Endothelial cell of umbilical vein (primary cell): ENCODE data around the gene KRTAP10-2.

Experiments used
- POLR2AphosphoS5 ChIP-seq: IDR thresholded peaks from 2 replicates; pipeline ENCODE4 v1.6.1; 2012; ENCODE audit warnings: low read depth, mild to moderate bottlenecking, control low read depth, low read length, moderate library complexity; ENCODE audit not compliant: insufficient read depth
- TF ChIP-seq, protein P1 (sequence below), 2 donors: IDR thresholded peaks; 1 replicate in 1 of 2; 2 replicates in 1 of 2; pipeline ENCODE4 v1.5.1; 2011; ENCODE audit warnings: low read length in 2 of 2, mild to moderate bottlenecking in 2 of 2, moderate library complexity in 2 of 2, control low read depth in 1 of 2, inconsistent platforms in 1 of 2, low read depth in 1 of 2; ENCODE audit not compliant: insufficient read depth in 1 of 2; ENCODE audit errors: extremely low read depth in 1 of 2
- TF ChIP-seq, protein P2 (sequence below): IDR thresholded peaks from 2 replicates; pipeline ENCODE4 v1.6.1; 2011; ENCODE audit not compliant: insufficient read depth, insufficient read length

DNA sequence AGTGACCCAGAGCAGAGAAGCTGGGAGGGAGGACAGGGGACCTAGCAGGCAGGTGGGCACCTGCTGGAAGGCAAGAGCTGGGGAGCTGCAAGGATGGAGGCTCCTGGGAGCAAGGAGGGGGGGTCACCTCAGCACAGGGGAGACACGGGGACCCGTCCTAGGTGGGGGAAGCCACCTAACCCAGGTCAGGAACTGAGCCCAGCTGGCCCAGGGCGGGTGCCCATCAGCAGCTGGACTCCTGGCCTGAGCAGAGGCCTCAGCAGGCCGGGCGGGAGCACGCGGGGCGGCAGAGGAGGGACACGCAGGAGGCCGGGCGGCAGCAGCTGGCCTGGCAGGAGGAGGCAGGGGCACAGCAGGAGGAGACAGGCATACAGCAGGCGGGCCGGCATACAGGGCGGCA, 12.3 kb downstream of the KRTAP10-2 start:
- TF ChIP-seq, protein P1, sequence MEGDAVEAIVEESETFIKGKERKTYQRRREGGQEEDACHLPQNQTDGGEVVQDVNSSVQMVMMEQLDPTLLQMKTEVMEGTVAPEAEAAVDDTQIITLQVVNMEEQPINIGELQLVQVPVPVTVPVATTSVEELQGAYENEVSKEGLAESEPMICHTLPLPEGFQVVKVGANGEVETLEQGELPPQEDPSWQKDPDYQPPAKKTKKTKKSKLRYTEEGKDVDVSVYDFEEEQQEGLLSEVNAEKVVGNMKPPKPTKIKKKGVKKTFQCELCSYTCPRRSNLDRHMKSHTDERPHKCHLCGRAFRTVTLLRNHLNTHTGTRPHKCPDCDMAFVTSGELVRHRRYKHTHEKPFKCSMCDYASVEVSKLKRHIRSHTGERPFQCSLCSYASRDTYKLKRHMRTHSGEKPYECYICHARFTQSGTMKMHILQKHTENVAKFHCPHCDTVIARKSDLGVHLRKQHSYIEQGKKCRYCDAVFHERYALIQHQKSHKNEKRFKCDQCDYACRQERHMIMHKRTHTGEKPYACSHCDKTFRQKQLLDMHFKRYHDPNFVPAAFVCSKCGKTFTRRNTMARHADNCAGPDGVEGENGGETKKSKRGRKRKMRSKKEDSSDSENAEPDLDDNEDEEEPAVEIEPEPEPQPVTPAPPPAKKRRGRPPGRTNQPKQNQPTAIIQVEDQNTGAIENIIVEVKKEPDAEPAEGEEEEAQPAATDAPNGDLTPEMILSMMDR (IDR thresholded peaks at IDR 0.05; ENCODE audit: extremely low read depth in 1 of 2, insufficient read depth in 1 of 2, low read depth in 1 of 2, low read length in 2 of 2) = no peak
- no peak for TF ChIP-seq POLR2AphosphoS5
- TF ChIP-seq, protein P2, sequence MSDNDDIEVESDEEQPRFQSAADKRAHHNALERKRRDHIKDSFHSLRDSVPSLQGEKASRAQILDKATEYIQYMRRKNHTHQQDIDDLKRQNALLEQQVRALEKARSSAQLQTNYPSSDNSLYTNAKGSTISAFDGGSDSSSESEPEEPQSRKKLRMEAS = no peak
